Thyroid gland (tissue), 4 donors: Measurements from ENCODE around the gene UBE2O. TPM values are rescaled to one million over a fixed set of nuclear protein-coding genes. Genes with fewer than 3 reads are reported as not detected.

Experiments used
- DNase-seq, 2 donors: peaks; one replicate each; pipeline ENCODE4 v3.0.0-alpha.2; 2019
- H3K27ac ChIP-seq, 3 donors: fragments of 200-600 bp; sonication (generic); 1 replicate in 2 of 3; 2 replicates in 1 of 3; pipeline ENCODE4 v1.5.1; 2016 to 2019; ENCODE audit warnings: mild to moderate bottlenecking in 1 of 3, moderate library complexity in 1 of 3
- H3K27me3 ChIP-seq: fragments of 200-600 bp; sonication (generic); one replicate; pipeline ENCODE4 v1.5.1; 2019
- H3K36me3 ChIP-seq, 2 donors: fragments of 200-600 bp; sonication (generic); one replicate each; pipeline ENCODE4 v1.5.1; 2016 to 2019
- H3K4me1 ChIP-seq, 2 donors: fragments of 200-600 bp; sonication (generic); one replicate each; pipeline ENCODE4 v1.5.1; 2017 to 2019
- H3K4me3 ChIP-seq, 3 donors: fragments of 200-600 bp; sonication (generic); replicated peaks in 1 of 3; 1 replicate in 2 of 3; 2 replicates in 1 of 3; pipeline ENCODE4 v1.5.1; 2016; ENCODE audit warnings: mild to moderate bottlenecking in 1 of 3
- H3K9me3 ChIP-seq: fragments of 200-600 bp; sonication (generic); one replicate; pipeline ENCODE4 v1.5.1; 2017
- CTCF ChIP-seq, 6 experiments: fragments of 200-600 bp in 3 of 6; fragments of 450-650 bp in 3 of 6; sonication (generic) in 3 of 6; IDR thresholded peaks; one replicate each; pipeline ENCODE4 v1.5.1; 2016 to 2019; ENCODE audit warnings: antibody characterized with exemption in 6 of 6, mild to moderate bottlenecking in 2 of 6, inconsistent platforms in 1 of 6, moderate library complexity in 1 of 6
- POLR2A ChIP-seq, 2 donors: fragments of 450-650 bp; IDR thresholded peaks; one replicate each; pipeline ENCODE4 v1.6.1; 2017; ENCODE audit warnings: antibody characterized with exemption in 2 of 2, mild to moderate bottlenecking in 2 of 2, moderate library complexity in 1 of 2
- WGBS, 2 donors: methylation state at CpG; one replicate each; pipeline ENCODE4 v1.1.5; 2017; 5-methylcytosine and 5-hydroxymethylcytosine counted together
- intact Hi-C: fragments of 100-400 bp; cut with DNase I; formaldehyde crosslinking; loops from one replicate; pipeline ENCODE4 v1.15.1; 2023
- total RNA-seq, 4 donors: library from RNA; depleted of rRNA; stranded (reverse); fragments of >200 nt; gene quantifications; one replicate each; pipeline ENCODE4 v1.2.3, GENCODE V29; 2016

UBE2O gene
- total RNA-seq, 4 donors from 2014 or later, result 26.3 to 47.9 (median 37.3) TPM

DNA sequence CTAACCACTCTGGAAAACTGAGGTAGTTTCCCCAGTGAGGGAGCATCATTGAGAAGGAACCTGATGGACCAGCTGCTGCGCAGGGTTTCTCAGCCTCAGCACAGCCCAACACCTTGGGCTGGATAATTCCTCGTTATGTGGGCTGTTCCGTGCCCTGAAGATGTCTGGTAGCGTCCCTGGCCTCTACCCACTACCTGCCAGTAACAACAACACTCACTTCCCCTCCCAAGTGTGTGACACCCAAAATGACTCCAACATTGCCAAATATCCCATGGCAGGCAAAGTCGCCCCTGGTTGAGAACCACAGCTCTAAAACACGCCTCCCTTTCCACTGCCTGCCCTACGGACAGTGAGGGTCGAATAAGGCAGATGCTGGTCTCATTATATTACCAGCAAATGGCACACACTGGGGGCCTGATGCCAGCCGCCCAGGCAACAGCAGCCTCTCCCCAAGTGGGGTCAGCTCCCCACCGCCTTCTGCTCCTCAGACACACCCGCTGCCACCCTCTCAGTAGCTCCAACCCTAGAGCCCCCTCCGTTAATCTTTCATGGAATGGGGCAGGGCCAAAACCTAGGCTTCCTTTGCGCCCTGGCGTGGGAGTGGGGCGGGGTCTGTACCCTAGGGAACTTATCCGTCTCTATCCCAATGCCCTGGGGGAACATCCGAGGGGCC, 47.3 kb upstream of the UBE2O start:
- no peaks in the 10 kb centered on the region for H3K9me3 ChIP-seq
- WGBS, 2 donors, result 61 to 69% methylated on average over 14 to 17 of the region's 17 CpGs
- no peaks in the 10 kb centered on the region for H3K36me3 ChIP-seq
- peaks cover 39 to 47% of the 10 kb centered on the region in 2 donors for H3K4me1 ChIP-seq
- TF ChIP-seq CTCF (IDR thresholded peaks at IDR 0.05) (no peak), POLR2A (IDR thresholded peaks at IDR 0.05) (no peak)
- peak overlapping the region in 1 of 3 donors; percentile 72 for H3K4me3 ChIP-seq
- H3K27ac ChIP-seq, result peak overlapping the region; percentile 38 to 88 (median 85)
- intact Hi-C loops, result no loop called here
- no peaks in the 10 kb centered on the region for H3K27me3 ChIP-seq
- peak in 1 of 2 donors; percentile 28 for DNase-seq

GRCh38 chr17:76499267-76499667, 46.3 kb upstream of the UBE2O start:
- no peak overlapping the region for H3K4me3 ChIP-seq
- intact Hi-C loops, result loop anchor here (5.0 kb wide), 1 partner anchor 92 kb away; no protein-coding TSS in a partner anchor
- H3K36me3 ChIP-seq, result no peaks in the 10 kb centered on the region
- 46 to 61% methylated on average over 5 of the region's 5 CpGs for WGBS, 2 donors
- DNase-seq, result peak; percentile 44 to 49
- no peak for TF ChIP-seq POLR2A (IDR thresholded peaks at IDR 0.05)
- TF ChIP-seq CTCF (IDR thresholded peaks at IDR 0.05), result no peak
- H3K9me3 ChIP-seq, result no peaks in the 10 kb centered on the region
- peaks cover 39 to 49% of the 10 kb centered on the region in 2 donors for H3K4me1 ChIP-seq
- H3K27ac ChIP-seq, result peak overlapping the region; percentile 38 to 88 (median 85)
- H3K27me3 ChIP-seq, result no peaks in the 10 kb centered on the region

DNA sequence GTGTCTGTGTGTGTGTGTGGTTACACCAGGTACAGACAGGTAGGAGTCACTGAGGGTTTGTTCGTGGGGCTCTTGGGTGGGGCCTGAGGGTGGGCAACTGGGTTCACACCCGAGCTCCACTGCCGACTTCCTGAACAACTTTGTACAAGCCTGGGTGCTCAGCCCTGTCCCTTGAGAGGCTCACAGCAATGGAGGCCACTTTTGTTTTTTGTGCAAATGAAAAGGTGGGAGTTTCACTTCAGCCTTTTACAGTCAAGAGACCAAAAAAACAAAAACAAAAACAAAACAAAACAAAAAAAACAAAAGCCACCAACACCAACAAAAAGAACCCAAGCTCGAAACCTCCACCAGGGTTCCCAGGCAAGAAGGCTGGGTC, 45.9 kb upstream of the UBE2O start:
- H3K36me3 ChIP-seq, result no peaks in the 10 kb centered on the region
- peaks cover 40 to 53% of the 10 kb centered on the region in 2 donors for H3K4me1 ChIP-seq
- no peaks in the 10 kb centered on the region for H3K9me3 ChIP-seq
- no peak overlapping the region for H3K4me3 ChIP-seq
- WGBS, 2 donors, result 38% methylated on average over 4 of the region's 4 CpGs
- H3K27me3 ChIP-seq, result no peaks in the 10 kb centered on the region
- peak overlapping the region; percentile 80 to 88 (median 85) for H3K27ac ChIP-seq
- DNase-seq, result no peak
- TF ChIP-seq CTCF (IDR thresholded peaks at IDR 0.05), result no peak
- TF ChIP-seq POLR2A (IDR thresholded peaks at IDR 0.05), result no peak
- intact Hi-C loops, result loop anchor here (5.0 kb wide), 1 partner anchor 92 kb away; no protein-coding TSS in a partner anchor

DNA sequence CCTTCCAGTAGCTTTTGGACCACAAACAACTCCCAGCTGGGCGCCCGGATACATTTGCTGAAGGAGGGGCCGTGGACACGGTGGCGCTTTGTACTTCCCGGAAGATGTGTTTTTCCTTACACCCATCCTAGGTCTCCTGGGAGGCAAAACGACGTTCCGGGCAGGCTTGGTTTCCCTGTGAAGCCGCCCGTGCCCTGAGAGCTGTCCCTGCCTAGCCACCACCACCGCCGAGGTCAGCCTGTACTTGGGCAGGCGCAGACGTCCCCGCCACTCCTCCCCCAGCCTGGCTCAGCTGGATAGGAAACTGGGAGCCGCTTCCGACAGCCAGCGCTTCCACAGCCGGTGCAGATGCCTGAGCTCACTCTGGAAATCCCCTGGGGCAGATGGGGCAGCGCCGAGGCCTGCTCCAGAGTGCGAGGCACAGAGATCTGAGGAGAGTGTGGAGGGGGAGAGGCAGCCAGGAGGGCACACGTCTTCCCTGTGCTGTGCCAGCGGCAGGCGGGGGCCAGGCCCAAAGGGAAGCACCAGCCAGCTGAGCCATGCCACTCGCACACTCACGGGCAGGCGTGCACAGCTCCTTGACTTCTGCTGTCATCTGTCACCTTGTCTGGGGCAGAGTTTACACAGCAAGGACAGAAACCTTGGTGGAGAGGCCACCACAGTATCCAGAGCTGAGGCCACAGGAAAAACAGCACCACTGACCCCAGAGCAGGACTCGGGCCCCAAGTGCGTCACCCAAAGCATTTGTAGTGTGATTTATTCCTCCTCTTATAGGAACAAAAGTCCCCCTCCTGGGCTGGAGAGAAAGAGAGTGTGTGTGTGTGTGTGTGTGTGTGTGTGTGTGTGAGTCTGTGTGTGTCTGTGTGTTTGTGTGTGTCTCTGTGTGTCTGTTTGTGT, 45.3 kb upstream of the UBE2O start:
- DNase-seq, result peak; percentile 92 to 93
- H3K27ac ChIP-seq, result peak overlapping the region; percentile 80 to 88 (median 85)
- intact Hi-C loops, result loop anchor here (5.0 kb wide), 1 partner anchor 91 kb away; no protein-coding TSS in a partner anchor
- TF ChIP-seq POLR2A (IDR thresholded peaks at IDR 0.05), result peak in 1 of 2 donors; percentile 52
- no peak for TF ChIP-seq CTCF (IDR thresholded peaks at IDR 0.05)
- H3K9me3 ChIP-seq, result no peaks in the 10 kb centered on the region
- WGBS, 2 donors, result 13 to 16% methylated on average over 11 to 30 of the region's 31 CpGs
- no peaks in the 10 kb centered on the region for H3K27me3 ChIP-seq
- no peaks in the 10 kb centered on the region for H3K36me3 ChIP-seq
- peaks cover 46 to 59% of the 10 kb centered on the region in 2 donors for H3K4me1 ChIP-seq
- H3K4me3 ChIP-seq, result no peak overlapping the region
